Measurements from ENCODE around the gene SNAI3. TPM values are rescaled to one million over a fixed set of nuclear protein-coding genes. Genes with fewer than 3 reads are reported as not detected.

The SNAI3 gene
- total RNA-seq, 1 experiment from 2014 or later, result 9.1 TPM

- POLR2A ChIA-PET, result no interaction called here
- Mint-ChIP-seq H3K4me3 (no peak overlapping the region), H3K4me1 (peaks cover 38% of the 10 kb centered on the region), H3K9me3 (no peaks in the 10 kb centered on the region), H3K27me3 (ENCODE audit: low read depth) (peaks cover 22% of the 10 kb centered on the region), H3K27ac (no peak overlapping the region), H3K36me3 (0 out of 2 replicates have a peak, but pooled peaks cover 3% of the 10 kb centered on the region)
- no peak for DNase-seq (ENCODE audit: low spot score)
- no peak for ATAC-seq
- TF ChIP-seq AR (CRISPR knock-in tag; IDR thresholded peaks at IDR 0.05), result no peak
- no peak for TF ChIP-seq MLX (CRISPR knock-in tag; IDR thresholded peaks at IDR 0.05)
- TF ChIP-seq HMGXB4 (CRISPR knock-in tag; IDR thresholded peaks at IDR 0.05), result no peak
- TF ChIP-seq ATF3 (CRISPR knock-in tag; conservative IDR thresholded peaks at IDR 0.05), result no peak
- no peak for TF ChIP-seq CBFB (CRISPR knock-in tag; IDR thresholded peaks at IDR 0.05; ENCODE audit: low read depth)
- no peak for TF ChIP-seq IRF2 (CRISPR knock-in tag; IDR thresholded peaks at IDR 0.05; ENCODE audit: borderline replicate concordance, low read depth)
- no peak for TF ChIP-seq MXD4 (CRISPR knock-in tag; IDR thresholded peaks at IDR 0.05; ENCODE audit: borderline replicate concordance)
- no peak for TF ChIP-seq ZNF138 (CRISPR knock-in tag; conservative IDR thresholded peaks at IDR 0.05)
- TF ChIP-seq ARID4B (CRISPR knock-in tag; IDR thresholded peaks at IDR 0.05; ENCODE audit: borderline replicate concordance), result no peak
- no peak for TF ChIP-seq MAX (CRISPR knock-in tag; IDR thresholded peaks at IDR 0.05)
- TF ChIP-seq CTCF (IDR thresholded peaks at IDR 0.05), result no peak
- no peak for TF ChIP-seq CREM (CRISPR knock-in tag; IDR thresholded peaks at IDR 0.05)
- no peak for TF ChIP-seq TP53 (CRISPR knock-in tag; IDR thresholded peaks at IDR 0.05)
- TF ChIP-seq MYBL2 (CRISPR knock-in tag; IDR thresholded peaks at IDR 0.05), result no peak
- no peak for TF ChIP-seq ZSCAN18 (CRISPR knock-in tag; IDR thresholded peaks at IDR 0.05)
- no peak for TF ChIP-seq NR1H2 (CRISPR knock-in tag; IDR thresholded peaks at IDR 0.05)
- CTCF ChIA-PET, result interaction anchor here (0.6 to 5.0 kb wide), 11 partner anchors 8 to 123 kb away, joined by 3 to 34 read pairs (median 7); partner anchors contain the start of genes CYBA and SNAI3
Measured at GRCh38 chr16:88636488-88637265, 49.6 kb downstream of the SNAI3 start.
